ENCODE data around the gene ATP9A.

Gene ATP9A

DNA sequence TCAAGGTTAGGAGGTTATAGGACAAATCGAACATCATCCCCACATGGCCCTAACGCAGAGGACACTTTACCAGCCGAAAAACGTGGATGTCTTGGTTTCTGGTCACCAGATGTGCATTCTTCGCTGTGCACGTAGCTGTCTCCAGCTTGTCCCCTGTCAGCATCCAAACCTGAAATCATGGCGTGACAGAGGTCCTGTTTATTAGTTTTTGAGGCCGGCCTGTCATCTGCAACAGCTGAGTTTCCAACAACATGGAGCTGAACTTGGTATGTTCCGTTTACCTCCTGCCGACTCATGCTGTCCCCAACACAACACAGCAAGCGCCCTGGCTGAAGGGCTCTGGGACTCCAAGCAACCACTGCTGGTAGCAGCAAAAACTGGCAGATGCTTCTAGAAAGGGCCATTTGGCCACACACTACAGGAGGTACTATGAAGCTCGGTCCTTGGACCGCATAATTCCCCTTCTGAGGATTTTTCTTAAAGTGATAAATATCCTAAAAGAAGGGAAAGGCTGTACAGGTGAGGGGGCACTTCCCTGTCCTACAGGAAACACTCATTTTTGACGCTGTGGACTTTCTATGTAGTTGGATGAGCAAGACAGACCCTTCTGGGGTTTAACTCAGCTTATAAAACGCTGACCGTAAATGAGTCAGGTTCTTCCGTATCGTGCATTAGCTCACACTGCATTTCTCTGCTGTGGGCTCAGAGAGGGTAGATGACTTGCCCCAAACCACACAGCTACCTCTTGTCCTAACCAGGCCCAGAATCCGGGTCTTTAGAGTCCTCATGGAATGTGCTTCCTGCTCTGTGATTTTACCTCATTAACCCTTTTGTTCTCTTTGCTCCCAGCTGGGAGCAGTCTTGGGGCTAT, 146.0 kb downstream of the ATP9A start:
- no peak for DNase-seq

DNA sequence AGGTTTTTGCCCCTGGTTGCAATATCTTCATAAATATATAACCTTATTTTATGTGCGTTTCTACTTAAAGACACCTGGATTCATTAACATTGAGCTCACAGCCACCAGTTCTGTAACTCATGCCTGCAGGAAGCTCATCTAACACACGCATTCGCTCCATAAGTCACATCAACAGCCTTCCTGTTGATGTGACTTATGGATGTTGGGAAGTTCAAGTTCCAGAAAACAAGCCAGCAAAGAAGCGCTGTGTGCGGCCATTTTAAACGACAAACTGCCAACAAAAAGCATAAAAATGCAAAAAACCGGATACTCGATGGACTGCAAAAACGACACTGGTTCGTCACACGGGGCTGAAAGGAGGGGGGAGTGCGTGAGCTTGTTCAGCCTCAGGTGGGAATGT, 147.8 kb downstream of the ATP9A start:
- no peak for DNase-seq

DNA sequence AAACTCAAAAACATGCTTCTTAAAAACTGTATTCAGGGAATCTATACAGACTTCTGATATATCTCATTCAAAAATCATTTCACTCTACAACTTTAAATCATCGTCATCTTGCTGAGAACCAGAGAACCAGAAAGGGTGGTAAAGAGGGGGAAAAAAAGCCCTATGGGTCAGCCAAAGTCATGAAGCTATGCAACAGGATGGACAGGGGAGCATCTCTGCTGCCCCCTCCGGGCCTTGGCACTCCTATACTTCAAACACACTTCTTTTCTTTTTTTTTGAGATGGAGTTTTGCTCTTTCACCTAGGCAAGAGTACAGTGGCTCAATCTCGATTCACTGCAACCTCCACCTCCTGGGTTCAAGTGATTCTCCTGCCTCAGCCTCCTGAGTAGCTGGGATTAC, 152.1 kb downstream of the ATP9A start:
- DNase-seq = no peak

DNA sequence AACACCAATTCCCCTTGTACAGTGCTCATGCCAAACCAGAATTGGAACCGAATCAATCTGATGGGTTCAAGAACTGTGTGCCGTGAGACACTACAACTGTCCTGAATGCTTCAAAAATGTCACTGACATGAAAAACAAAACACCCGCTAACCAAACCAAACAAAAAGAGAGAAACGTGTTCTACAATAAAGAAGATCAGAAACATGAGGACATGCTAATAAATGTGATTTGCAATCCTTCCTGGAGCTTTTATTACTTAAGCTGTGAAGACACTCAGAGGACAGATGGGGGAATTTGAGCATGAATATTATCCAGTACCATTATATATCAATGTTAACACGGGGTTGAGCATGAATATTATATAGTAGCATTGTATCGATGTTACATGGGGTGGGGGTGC, 153.5 kb downstream of the ATP9A start:
- no peak for DNase-seq

DNA sequence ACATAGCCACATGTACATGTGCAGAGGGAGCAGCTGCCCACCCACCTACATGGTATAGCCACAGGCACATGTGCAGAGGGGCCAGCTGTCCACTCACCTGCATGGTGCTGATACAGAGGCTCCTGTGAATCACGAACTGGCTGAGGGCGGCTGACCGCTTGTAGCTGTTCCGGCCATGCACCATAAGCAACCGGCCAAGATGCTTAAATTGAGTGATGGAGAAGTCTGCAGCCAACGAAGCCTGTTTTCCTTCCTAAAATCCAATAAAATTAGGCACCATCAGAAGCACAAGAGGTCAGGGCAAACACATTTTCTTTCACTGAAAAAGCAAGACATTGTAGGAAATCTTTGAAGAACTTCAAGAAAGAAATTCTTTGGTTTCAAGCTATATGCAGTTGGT, 154.6 kb downstream of the ATP9A start:
- DNase-seq = no peak

DNA sequence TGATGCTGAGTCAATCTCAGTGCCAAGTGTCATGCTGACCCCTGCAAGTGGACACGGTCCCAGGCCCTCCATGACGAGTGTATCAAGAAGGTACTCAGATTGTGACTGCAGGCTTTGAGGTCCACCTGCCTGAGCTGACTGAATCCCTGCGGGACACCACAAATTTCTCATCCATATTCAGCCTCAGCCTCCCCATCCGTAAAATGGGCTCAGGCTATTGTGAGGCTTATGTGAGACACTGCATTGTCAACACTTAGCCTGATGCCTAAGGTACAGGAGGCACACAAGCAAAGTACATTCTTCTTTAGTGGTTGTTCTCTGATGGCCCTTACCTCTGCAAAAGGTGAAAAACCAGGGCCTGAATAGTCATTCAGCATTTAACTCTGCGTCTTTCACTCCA, 155.3 kb downstream of the ATP9A start:
- DNase-seq = no peak

DNA sequence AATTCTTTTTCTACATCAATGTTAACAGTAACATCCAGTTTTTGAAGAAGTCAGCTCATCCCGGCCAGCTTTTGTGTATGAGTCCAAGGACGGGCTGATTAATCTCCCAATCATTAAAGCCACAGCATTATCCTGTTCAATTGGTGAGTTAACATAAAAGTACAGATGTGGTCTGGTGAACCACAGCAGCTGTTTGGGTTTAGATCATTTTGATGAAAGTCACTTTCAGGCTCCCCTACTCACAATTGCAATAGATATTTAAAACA, 156.6 kb downstream of the ATP9A start:
- DNase-seq = no peak

DNA sequence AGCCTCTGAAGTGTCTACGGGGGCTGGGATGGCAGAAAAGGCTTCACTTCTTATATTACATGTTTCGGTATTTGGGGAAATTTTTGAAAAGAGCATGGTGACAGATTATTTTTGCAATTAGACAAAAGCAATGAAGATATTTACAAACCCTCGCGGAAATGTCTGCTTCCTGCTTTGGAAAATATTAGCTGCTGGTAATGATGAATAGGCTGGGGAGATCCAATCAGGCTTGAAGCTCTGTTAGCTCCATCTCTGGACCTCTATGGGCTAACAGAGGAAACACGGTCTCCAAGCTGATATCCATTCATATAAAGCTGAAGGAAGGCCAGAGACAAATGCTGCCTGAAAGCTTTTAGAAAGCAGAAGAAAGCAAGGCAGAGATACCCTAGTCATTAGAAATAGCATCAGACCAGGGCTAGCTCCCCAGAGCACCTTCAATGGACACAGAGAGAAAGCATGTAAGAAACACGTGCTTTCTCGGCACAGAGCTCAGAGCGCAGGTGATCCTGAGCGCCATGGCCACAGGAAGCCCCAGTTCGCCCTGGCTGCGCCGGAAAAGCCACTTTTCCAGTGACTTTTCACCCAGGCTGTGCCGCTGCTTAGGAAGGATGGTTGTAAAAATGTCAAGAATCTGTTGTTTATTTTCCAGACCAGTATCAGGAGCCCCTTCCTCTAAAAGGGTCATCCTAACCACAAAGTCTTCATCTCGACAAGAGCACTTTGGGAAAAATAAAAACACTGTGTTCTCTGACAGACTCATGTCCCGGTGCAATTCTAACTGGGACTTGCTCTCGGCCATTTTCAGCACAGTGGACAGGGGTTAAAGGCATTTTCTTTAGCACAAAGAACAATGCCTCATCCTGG, 157.2 kb downstream of the ATP9A start:
- DNase-seq = no peak

DNA sequence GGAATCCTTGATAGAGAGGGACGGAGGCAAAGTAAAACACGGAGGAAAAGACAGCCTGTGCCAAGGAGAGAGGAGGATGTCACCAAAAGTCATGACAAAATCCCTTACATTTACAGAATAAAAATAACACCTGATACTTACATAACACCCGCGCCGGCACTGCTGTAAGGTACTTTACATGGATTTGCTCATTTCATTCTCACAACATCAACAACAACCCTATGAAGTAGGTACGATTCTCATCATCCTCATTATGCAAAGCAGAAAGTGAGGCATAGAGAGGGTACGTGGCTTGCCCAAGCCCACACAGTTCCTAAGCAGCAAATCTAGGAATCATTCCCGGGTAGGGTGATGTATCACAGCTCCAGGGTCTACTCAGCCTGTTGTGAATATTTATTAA, 158.1 kb downstream of the ATP9A start:
- DNase-seq = no peak

DNA sequence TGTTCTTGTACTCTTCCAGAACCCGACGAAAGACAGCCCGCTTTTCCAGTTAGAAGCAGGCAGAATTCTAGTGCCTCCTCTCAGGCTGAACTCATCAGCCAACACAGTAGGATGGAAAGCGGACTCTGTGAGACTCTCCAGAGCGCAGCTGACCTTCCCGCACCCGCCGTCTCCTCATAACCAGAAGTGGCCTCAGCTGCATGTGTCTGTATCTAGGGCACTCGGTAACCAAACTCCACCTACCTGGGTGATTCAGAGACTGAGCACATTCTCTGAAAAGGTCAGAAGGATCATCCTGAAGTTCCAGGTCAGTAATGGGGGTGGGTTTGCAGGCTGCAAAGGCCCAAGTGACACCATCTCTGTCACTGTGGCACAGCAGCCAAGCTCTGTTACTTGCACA, 158.9 kb downstream of the ATP9A start:
- no peak for DNase-seq

DNA sequence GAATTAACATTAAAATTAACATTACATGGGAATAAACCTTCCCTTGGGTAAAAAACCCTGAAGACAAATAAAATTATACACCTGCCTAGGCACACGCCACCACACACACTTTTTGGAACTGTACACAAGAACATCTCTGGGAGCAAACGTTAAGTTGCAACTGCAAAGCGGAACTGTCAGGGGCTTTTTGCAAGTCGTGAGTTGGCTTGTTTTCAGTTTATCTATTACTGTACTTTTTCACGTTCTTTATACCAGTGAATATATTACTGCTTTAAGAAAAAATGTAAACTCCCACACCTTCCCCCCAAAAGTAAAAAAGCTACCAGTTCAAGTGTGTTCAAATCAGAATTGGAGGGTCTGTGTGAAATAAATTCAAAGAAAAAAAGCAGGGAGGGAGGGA, 160.1 kb downstream of the ATP9A start:
- no peak for DNase-seq

DNA sequence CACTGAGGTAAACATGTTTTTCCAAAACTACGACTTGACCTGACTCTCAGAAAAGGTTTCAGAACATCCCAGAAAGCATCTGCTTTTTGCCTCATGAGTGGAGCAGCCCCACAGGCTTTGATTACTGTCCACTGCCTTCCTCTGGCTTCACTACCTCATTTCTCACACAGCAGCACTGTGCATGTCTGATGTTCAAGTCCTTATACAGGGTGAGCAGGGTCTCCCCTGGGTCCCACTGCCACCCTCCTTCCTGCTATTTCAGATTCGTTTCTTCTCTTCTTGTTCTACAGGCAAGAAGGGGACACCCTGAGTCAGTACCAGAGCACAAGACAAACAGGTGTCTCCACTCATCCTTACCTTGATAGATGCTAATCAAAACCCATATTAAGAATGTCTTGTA, 161.0 kb downstream of the ATP9A start:
- no peak for DNase-seq

DNA sequence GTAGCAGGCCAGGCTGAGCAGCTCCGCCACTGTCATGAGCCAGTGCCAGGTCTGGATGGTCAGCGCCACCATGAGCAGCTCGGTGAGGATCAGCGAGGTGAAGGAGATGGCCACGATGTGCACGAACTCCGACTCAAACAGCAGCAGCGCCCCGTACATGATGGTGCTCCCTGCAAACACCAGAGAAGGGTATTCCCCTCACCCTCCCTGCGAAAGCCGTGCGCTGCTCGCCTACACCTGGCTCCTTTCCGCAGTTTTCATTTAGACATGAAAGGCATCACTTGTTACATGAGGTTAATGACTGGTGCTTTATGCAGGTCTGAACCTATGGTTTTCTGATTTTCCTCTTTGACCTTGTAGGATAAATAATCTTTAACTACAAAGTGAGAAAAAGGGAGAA, 163.3 kb downstream of the ATP9A start:
- no peak for DNase-seq

DNA sequence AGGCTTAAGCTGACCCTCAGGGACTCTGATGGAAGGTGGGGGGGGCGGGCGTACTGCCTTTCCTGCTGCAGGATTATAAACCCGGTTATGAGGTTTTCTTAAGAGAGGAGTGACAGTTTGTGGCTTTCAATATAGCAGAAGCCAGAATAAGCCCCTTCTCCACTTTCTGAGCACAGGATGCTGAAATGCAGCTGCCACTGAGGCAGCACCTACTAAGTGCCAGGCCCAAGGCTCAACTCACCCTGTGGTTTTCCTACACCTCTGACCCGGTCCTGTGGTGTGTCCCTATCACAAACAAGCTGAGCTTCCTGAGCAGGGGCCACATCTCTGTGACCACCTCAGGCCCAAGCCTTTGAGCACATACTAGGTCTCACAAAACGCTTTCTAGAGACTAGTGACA, 166.1 kb downstream of the ATP9A start:
- DNase-seq = no peak

DNA sequence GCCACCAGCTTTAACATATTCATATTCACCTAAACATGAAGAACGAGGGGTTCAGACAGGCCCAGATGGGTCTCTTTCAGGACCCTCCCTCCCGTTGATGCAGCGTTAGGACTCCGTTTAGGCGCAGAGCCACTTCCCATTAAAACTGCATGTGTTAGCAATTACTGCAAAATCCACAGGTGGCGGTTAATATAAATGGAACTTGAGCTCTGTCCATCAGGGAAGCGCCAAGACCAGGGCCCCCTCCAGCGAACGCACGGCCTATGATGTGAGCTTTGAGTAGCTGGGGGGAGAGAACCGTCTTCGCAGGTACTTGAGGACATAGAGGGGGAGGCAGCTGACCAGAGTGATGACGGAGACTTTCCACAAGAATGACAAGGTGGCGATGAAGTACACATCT, 167.2 kb downstream of the ATP9A start:
- DNase-seq = no peak

DNA sequence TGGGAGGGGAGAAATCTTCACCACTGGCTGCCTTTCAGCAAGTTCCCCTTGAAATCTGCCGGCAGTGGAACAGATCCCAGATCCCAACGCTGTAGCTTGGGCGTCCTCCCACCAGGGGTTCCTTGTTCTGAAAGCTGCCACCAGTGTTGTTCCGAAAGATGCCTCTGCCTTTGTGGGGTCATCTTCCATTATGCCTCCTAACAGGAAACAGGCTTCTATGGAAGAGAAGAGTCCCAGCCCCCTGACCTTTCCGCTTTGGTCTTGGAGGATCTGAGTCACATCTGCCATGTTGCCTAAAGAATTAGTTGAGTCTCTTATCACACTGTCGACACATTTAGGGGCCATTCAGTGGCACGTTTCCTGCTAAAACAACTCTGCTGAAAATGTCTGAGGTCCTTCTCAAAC, 168.2 kb downstream of the ATP9A start:
- no peak for DNase-seq

DNA sequence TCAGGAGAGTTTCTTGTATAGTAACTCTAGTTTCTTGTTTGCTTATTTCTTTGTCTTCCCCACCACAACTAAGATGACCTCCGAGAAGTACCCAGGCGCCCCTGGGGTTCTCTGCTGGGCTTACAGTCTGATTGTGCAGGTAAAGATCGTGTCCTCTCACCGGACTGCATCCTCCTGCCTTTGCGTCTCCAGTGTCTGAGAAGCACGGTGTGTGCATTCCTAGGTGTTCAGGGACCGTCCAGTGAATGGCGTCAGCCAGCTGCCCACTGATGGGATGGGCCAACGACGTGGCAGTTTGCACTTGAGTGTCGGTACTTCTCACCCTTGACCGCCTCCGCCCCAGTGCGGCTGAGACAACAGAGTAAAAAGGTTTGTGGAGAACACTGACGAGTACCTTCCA, 169.6 kb downstream of the ATP9A start:
- DNase-seq = no peak

DNA sequence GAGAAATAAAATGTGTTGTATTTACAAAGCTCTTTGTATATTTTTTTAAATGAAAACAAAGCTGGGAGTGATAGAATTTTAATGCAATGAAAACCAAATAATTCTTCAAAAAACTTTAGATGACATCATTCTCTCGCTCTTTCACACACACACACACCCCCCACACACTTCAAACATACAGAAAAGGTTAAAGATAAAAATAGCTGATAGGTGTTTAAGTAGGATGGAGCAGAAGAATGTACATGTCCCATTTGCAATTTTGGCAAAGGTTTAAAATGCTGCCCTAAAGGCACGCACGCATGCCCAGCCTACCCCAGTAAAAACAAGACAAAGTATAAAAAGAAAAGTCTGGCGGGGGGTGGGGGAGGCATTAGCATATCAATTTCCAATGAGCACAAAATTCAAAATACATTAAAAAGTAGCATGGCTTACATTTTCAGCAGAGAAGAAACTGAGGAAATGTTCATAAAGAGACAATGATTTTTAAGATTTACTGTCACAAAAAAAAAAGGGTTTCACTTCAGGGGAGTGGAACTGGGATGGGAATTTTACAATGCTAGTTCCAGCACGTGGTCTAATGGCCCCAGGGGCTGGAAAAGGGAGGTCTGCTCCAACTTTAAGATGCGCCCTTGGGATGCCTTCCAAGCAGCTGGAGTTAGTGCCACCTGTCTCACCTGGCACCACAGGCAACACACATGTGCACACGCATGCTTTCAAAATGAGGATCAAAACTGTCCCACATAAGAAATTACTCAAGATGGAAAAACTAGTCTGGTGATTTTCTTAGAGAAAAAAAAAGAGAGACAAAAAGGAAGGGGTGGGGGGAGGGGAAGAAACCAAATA, 170.6 kb downstream of the ATP9A start:
- no peak for DNase-seq

DNA sequence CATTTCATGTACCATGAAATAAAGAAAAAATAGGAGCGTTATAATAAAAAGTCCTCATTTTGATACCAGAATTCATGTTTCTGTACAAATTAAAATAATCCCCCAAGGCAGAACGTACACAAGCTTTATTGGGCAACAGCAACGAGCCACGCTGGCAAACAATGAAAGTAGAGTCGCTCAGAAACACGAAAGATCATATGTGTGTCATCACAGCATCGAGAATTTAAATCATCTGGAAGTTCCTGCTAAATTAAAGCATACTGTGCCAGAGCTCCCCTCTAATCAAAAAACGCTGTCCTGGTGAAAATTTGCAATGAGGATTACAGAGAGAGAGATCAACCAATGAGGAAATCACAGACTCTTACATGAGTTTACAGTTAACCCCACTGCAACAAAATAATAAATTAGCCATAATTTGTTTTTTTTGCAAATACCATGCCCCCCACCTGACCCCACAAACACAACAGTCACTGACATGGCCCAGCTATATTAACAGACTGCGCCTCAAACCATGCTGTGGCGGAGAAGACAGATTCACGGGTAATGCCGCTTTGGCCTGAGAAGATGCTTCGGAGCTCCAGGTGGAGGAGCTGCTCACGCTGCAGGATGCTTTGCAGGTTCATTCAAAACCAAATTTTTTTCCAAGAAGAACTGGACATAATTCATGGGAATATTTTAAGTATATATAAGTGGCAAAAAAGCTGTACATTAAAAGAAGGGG, 171.4 kb downstream of the ATP9A start:
- DNase-seq = no peak

DNA sequence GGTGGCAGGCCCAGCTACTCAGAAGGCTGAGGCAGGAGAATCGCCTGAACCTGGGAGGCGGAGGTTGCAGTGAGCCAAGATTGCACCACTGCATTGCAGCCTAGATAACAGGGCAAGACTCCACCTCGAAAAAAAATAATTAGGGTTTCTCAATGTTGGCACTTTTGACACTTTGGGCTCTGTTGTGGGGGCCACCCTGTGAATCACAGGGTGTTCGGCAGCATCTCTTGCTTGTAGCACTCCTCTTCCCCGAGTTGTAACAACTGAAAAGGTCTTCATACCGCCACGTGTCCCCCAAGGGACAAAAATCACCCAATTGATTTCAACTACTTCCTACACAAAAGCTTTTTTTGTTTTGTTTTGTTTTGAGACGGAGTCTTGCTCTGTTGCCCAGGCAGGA, 172.4 kb downstream of the ATP9A start:
- DNase-seq = no peak

DNA sequence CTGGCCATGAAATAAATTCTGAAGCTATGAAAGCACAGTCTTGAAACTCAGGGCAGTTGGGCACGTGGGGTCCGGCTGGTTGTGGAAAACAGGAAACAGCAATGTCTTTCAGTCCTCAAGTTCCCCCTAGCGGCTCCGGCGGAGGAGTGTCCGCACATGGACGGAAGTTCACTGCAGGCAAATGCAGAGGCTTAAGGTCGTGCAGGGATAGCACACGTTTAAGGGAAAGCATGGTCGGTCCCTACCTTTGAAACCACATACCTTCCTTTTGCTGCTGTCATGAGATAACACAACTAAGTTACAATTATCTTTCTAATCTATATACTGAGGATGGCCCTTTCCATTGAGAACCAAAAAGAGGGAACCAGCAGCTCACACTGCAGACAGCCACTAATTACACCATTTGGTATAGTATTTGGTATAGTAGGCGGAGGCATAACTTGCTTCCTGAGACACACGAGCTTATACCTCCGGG, 173.1 kb downstream of the ATP9A start:
- peak; percentile 87 for DNase-seq

DNA sequence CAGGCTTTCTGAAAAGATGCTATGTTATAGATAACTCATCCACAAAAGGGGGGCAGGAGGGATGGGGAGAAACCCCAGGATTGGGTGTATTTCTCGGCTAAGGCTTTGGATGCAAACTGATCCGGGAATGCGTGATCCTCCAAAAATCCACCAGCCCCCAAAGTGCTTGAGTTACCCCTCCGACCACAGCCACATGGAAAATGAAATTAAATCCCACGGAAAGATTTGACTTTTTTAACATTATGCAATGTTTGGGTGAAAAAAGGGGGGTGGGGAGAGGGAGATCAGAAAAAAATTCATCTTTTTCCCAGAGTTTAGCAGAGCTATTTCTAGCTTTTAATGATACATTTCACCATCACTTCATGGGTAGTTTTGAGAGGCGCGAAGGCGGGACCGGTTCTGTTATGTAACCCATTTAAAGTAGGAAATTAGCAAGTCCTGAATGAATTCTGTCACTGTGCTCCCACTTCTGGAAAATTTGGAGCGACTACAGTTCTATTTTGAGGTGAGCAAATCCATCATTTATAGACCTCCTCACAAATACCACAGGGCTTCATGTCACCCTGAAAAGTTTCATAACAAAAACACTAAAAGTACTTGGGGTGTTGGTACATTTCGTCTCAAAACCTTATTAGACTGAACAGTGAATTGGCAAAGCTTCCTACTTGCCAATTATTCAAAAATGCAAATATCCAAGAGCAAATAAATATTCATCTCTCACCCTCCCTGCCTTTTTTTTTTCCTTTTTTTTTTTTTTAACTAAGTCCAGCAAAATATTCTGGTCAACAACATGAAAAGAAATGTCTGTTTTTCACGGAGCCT, 173.7 kb downstream of the ATP9A start:
- DNase-seq = no peak
